Body of pancreas (tissue), 4 donors: Measurements from ENCODE around the gene TIMD4. TPM values are rescaled to one million over a fixed set of nuclear protein-coding genes. Genes with fewer than 3 reads are reported as not detected.

ENCODE experiments used
- ATAC-seq: fragments of 150-250 bp; one replicate; pipeline ENCODE4 v1.9.1; 2016
- DNase-seq, 4 donors: peaks; one replicate each; pipeline ENCODE4 v3.0.0-alpha.2; 2019
- H3K27ac ChIP-seq, 4 donors: fragments of 200-600 bp; sonication (generic); 1 replicate in 3 of 4; 2 replicates in 1 of 4; pipeline versions ENCODE4 v1.5.1 to v1.6.1; 2016 to 2019; ENCODE audit warnings: mild to moderate bottlenecking in 1 of 4, mixed read lengths in 1 of 4, moderate library complexity in 1 of 4
- H3K27me3 ChIP-seq, 2 donors: fragments of 200-600 bp; sonication (generic); one replicate each; pipeline ENCODE4 v1.6.0; 2016; ENCODE audit warnings: mild to moderate bottlenecking in 1 of 2
- H3K36me3 ChIP-seq, 2 donors: fragments of 200-600 bp; sonication (generic); replicated peaks in 1 of 2; 2 replicates each; pipeline ENCODE4 v1.5.1; 2016; ENCODE audit warnings: low read depth in 2 of 2; ENCODE audit not compliant: insufficient read depth in 1 of 2
- H3K4me1 ChIP-seq: fragments of 200-600 bp; sonication (generic); one replicate; pipeline ENCODE4 v1.6.0; 2016
- H3K4me3 ChIP-seq, 2 donors: fragments of 200-600 bp; sonication (generic); 1 replicate in 1 of 2; 2 replicates in 1 of 2; pipeline ENCODE4 v1.5.1; 2016 to 2019
- H3K9me3 ChIP-seq, 3 donors: fragments of 200-600 bp; sonication (generic); 1 replicate in 2 of 3; 2 replicates in 1 of 3; pipeline ENCODE4 v1.5.1; 2016
- POLR2A ChIP-seq, 3 donors: fragments of 450-650 bp; IDR thresholded peaks; one replicate each; pipeline ENCODE4 v1.6.1; 2016; ENCODE audit warnings: antibody characterized with exemption in 3 of 3, mild to moderate bottlenecking in 2 of 3
- whole genome bisulfite sequencing, 2 donors: methylation state at CpG; one replicate each; pipeline ENCODE4 v1.1.5; 2017; 5-methylcytosine and 5-hydroxymethylcytosine counted together
- intact Hi-C: fragments of 100-400 bp; cut with DNase I; formaldehyde crosslinking; loops from one replicate; pipeline ENCODE4 v1.15.1; 2023
- total RNA-seq, 2 donors: library from RNA; depleted of rRNA; stranded (reverse); fragments of >200 nt; gene quantifications; one replicate each; pipeline ENCODE4 v1.1.0, GENCODE V29; 2016
- TF ChIP-seq, protein P1 (sequence below), 7 experiments: fragments of 450-650 bp in 4 of 7; fragments of 200-600 bp in 3 of 7; sonication (generic) in 3 of 7; IDR thresholded peaks; one replicate each; pipeline ENCODE4 v1.5.1; 2016 to 2019; ENCODE audit warnings: antibody characterized with exemption in 7 of 7

The TIMD4 gene
- total RNA-seq, 2 donors from 2014 or later, result not detected

DNA sequence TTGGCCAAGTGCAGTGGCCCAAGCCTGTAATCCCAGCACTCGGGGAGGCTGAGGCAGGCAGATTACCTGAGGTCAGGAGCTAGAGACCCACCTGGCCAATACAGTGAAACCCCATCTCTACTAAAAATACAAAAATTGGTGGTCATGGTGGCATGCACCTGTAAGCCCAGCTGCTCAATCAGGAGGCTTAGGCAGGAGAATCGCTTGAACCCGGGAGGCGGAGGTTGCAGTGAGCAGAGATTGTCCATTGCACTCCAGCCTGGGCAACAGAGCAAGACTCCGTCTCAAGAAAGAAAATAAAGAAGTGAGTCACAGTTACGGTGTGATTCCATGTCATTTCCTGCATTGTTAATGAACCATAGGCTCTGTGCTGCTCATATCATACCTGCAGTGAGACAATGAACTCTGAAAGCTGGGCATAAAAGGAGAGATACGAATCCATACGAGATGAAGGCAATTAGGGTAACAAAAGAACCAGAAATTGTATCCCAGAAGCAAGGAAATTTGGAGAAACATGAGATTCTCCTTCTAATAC, 44.6 kb downstream of the TIMD4 start:
- ATAC-seq, result no peak
- no peak for DNase-seq
- Histone ChIP-seq H3K9me3 (no peaks in the 10 kb centered on the region), H3K36me3 (no peaks in the 10 kb centered on the region), H3K4me1 (no peaks in the 10 kb centered on the region), H3K4me3 (no peak overlapping the region), H3K27me3 (no peaks in the 10 kb centered on the region), H3K27ac (no peak overlapping the region)
- WGBS, 2 donors, result 75 to 77% methylated on average over 8 of the region's 8 CpGs
- intact Hi-C loops, result no loop called here
- no peak for TF ChIP-seq POLR2A (IDR thresholded peaks at IDR 0.05)
- TF ChIP-seq, protein P1, sequence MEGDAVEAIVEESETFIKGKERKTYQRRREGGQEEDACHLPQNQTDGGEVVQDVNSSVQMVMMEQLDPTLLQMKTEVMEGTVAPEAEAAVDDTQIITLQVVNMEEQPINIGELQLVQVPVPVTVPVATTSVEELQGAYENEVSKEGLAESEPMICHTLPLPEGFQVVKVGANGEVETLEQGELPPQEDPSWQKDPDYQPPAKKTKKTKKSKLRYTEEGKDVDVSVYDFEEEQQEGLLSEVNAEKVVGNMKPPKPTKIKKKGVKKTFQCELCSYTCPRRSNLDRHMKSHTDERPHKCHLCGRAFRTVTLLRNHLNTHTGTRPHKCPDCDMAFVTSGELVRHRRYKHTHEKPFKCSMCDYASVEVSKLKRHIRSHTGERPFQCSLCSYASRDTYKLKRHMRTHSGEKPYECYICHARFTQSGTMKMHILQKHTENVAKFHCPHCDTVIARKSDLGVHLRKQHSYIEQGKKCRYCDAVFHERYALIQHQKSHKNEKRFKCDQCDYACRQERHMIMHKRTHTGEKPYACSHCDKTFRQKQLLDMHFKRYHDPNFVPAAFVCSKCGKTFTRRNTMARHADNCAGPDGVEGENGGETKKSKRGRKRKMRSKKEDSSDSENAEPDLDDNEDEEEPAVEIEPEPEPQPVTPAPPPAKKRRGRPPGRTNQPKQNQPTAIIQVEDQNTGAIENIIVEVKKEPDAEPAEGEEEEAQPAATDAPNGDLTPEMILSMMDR (IDR thresholded peaks at IDR 0.05), result no peak

DNA sequence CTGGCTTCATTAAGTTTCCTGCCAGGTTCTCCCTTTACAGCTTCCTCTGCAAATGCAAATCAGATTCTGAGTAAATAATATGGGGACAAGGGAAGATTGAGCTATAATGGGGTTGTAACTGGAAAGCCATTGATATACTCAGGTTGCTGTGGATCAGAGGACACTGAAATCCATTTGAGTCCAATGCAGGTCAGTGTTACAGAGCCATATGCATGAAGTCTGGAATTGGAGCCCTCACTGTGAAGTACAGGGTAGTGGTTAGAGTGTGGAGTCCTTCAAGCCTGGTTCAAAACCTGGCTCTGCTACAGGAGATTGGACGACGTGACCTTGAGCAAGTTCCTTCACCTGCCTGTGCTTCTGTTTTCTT, 48.7 kb downstream of the TIMD4 start:
- intact Hi-C loops, result no loop called here
- H3K4me1 ChIP-seq, result no peaks in the 10 kb centered on the region
- H3K9me3 ChIP-seq, result no peaks in the 10 kb centered on the region
- no peaks in the 10 kb centered on the region for H3K36me3 ChIP-seq
- no peak overlapping the region for H3K4me3 ChIP-seq
- no peaks in the 10 kb centered on the region for H3K27me3 ChIP-seq
- ATAC-seq (no peak), DNase-seq (no peak)
- TF ChIP-seq, protein P1 (IDR thresholded peaks at IDR 0.05), result no peak
- TF ChIP-seq POLR2A (IDR thresholded peaks at IDR 0.05), result no peak
- no peak overlapping the region for H3K27ac ChIP-seq
- WGBS, 2 donors, result 44 to 59% methylated on average over 2 of the region's 2 CpGs

- no peak overlapping the region for H3K4me3 ChIP-seq
- TF ChIP-seq, protein P1 (IDR thresholded peaks at IDR 0.05), result no peak
- no peak for TF ChIP-seq POLR2A (IDR thresholded peaks at IDR 0.05)
- H3K27ac ChIP-seq, result no peak overlapping the region
- DNase-seq (no peak), ATAC-seq (no peak)
- no peaks in the 10 kb centered on the region for H3K4me1 ChIP-seq
- 64 to 67% methylated on average over 5 of the region's 5 CpGs for WGBS, 2 donors
- no peaks in the 10 kb centered on the region for H3K27me3 ChIP-seq
- no peaks in the 10 kb centered on the region for H3K36me3 ChIP-seq
- no peaks in the 10 kb centered on the region for H3K9me3 ChIP-seq
- intact Hi-C loops, result no loop called here
Observed at GRCh38 chr5:156913719-156914370, 49.2 kb downstream of the TIMD4 start.

- Histone ChIP-seq H3K9me3 (no peaks in the 10 kb centered on the region), H3K4me3 (no peak overlapping the region), H3K27ac (no peak overlapping the region), H3K27me3 (no peaks in the 10 kb centered on the region), H3K4me1 (no peaks in the 10 kb centered on the region), H3K36me3 (no peaks in the 10 kb centered on the region)
- no peak for TF ChIP-seq POLR2A (IDR thresholded peaks at IDR 0.05)
- TF ChIP-seq, protein P1 (IDR thresholded peaks at IDR 0.05), result no peak
- DNase-seq (no peak), ATAC-seq (no peak)
- intact Hi-C loops, result no loop called here
- WGBS, 2 donors, result 66 to 77% methylated on average over 3 of the region's 3 CpGs
Observed at GRCh38 chr5:156913355-156913718, 49.7 kb downstream of the TIMD4 start.

DNA sequence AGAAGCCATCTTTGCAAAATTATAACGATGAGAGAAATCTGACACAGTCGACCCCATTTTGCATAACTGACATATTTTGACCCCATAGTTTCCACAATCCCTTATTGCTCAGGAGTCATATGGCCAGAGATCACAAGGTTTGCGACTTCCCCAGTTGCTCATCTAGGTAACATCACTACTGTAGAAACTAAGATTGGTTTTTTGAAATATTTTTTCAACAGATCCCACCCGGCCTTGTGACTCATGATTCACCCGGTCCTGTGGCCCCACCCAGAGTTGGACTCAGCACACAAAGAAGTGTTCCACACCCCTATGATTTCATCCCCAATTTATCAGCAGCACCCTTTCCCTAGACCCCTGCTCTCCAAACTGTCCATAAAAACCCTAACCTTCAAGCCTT, 50.2 kb downstream of the TIMD4 start:
- WGBS, 2 donors, result 62 to 73% methylated on average over 5 of the region's 5 CpGs

More for the DNA sequence above, 50.2 kb downstream of the TIMD4 start:
- no peak overlapping the region for H3K4me3 ChIP-seq
- H3K4me1 ChIP-seq, result no peaks in the 10 kb centered on the region
- DNase-seq (no peak), ATAC-seq (no peak)
- intact Hi-C loops, result no loop called here
- TF ChIP-seq, protein P1 (IDR thresholded peaks at IDR 0.05), result no peak
- TF ChIP-seq POLR2A (IDR thresholded peaks at IDR 0.05), result no peak
- no peaks in the 10 kb centered on the region for H3K36me3 ChIP-seq
- H3K27me3 ChIP-seq, result no peaks in the 10 kb centered on the region
- H3K9me3 ChIP-seq, result no peaks in the 10 kb centered on the region
- no peak overlapping the region for H3K27ac ChIP-seq
